ENCODE data around the gene LTBP2. TPM values are rescaled to one million over a fixed set of nuclear protein-coding genes. Genes with fewer than 3 reads are reported as not detected.

The LTBP2 gene
- total and polyA plus RNA-seq, 2 experiments from 2014 or later: 73.5 to 456 TPM

DNA sequence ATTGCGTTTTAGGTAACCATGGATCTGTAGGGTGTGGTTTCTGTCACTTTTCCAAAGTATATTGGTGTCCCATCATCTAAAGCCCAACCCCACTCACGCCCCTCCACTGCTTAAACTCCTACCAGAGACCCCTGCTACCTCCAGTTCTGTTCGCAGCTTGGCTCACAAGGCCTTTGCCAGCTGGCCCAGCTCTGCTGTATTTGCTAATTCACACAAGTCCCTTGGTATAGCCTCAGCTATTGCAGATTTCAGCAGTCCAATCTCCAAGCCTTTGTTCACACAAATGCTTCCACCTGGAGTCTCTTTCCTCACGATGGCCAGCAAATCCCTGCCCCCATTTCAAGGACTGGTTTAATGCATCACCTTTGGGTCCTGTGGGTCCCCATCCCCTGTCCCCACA is 94.3 kb downstream of the LTBP2 start:
- no peaks in the 10 kb centered on the region for H3K9me3 ChIP-seq (ENCODE audit: low read depth)
- no peak overlapping the region for H3K9ac ChIP-seq
- no peaks in the 10 kb centered on the region for H3K9me2 ChIP-seq (ENCODE audit: insufficient read depth)
- H4K20me1 ChIP-seq (ENCODE audit: insufficient read depth): no peaks in the 10 kb centered on the region
- peaks cover 35% of the 10 kb centered on the region for H3F3A ChIP-seq (ENCODE audit: insufficient read depth)
- no peak overlapping the region for H3K27ac ChIP-seq
- TF ChIP-seq EZH2 (IDR thresholded peaks at IDR 0.05; ENCODE audit: insufficient read depth, poor library complexity, severe bottlenecking) (no peak), EZH2phosphoT487 (IDR thresholded peaks at IDR 0.05; ENCODE audit: insufficient read depth, low read depth) (no peak)
- peaks cover 27% of the 10 kb centered on the region for H3K36me3 ChIP-seq (ENCODE audit: low read depth)
- in situ Hi-C loops (cut with MboI): no loop called here
- H2AFZ ChIP-seq: no peak overlapping the region
- 89 to 97% methylated on average over 4 of the region's 4 CpGs for WGBS, 2 experiments (ENCODE audit: low coverage in 1 of 2, low lambda C conversion rate in 2 of 2, missing lambda C conversion rate in 2 of 2)
- H3K79me2 ChIP-seq (ENCODE audit: insufficient read depth): no peaks in the 10 kb centered on the region
- no peaks in the 10 kb centered on the region for H3K27me3 ChIP-seq (replicated peaks; ENCODE audit: insufficient read depth)
- H3K4me1 ChIP-seq (ENCODE audit: insufficient read depth): peaks cover 14% of the 10 kb centered on the region
- H3K4me2 ChIP-seq (ENCODE audit: unreplicated experiment): no peak overlapping the region
- DNase-seq: no peak
- no peak overlapping the region for H3K4me3 ChIP-seq

DNA sequence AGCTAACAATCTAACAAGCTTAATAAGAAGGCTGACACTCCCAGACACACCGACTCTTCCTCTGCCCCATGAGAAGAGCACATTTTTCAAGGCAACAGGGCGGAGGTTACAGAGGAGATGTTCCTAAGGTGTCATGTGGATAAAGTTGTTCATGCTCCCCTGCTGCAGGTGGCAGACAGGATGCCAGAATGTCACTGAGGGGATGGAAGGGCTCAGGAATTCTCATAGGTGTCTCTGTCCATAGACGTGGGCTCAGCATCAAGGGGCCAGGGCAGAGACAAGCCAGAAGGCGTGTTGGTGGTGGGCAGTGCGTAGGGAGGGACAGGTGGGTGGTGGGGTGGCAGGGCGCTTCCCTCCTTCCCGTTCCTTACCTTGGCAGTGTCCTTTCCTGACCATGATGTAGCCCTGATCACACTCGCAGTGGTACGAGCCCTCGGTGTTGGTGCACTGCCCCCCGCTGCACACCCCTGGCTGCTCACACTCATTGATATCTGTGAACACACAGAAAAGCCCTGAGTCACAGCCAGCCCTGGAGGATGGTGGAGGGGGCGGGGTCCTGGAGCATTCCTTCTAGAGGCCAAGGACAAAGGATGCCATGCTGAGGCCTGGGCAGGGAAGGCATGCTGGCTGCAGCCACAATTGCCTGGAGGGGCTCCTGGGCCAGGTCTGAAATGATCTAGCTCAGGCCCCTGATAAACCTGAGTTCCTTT is 95.4 kb downstream of the LTBP2 start:
- H3K79me2 ChIP-seq (ENCODE audit: insufficient read depth): no peaks in the 10 kb centered on the region
- no peak for TF ChIP-seq EZH2phosphoT487 (IDR thresholded peaks at IDR 0.05; ENCODE audit: insufficient read depth, low read depth)
- TF ChIP-seq EZH2 (IDR thresholded peaks at IDR 0.05; ENCODE audit: insufficient read depth, poor library complexity, severe bottlenecking): no peak
- H3K27me3 ChIP-seq (replicated peaks; ENCODE audit: insufficient read depth): no peaks in the 10 kb centered on the region
- H2AFZ ChIP-seq: no peak overlapping the region
- no peak overlapping the region for H3K4me2 ChIP-seq (ENCODE audit: unreplicated experiment)
- no peaks in the 10 kb centered on the region for H3K9me3 ChIP-seq (ENCODE audit: low read depth)
- H3K4me1 ChIP-seq (ENCODE audit: insufficient read depth): peaks cover 17% of the 10 kb centered on the region
- in situ Hi-C loops (cut with MboI): no loop called here
- no peak overlapping the region for H3K4me3 ChIP-seq
- DNase-seq: peak; percentile 70
- H3K9ac ChIP-seq: no peak overlapping the region
- H3K27ac ChIP-seq: no peak overlapping the region
- H3F3A ChIP-seq (ENCODE audit: insufficient read depth): peaks cover 44% of the 10 kb centered on the region
- no peaks in the 10 kb centered on the region for H3K9me2 ChIP-seq (ENCODE audit: insufficient read depth)
- peaks cover 29% of the 10 kb centered on the region for H3K36me3 ChIP-seq (ENCODE audit: low read depth)
- no peaks in the 10 kb centered on the region for H4K20me1 ChIP-seq (ENCODE audit: insufficient read depth)
- 96% methylated on average over 7 to 12 of the region's 12 CpGs for WGBS, 2 experiments (ENCODE audit: low coverage in 1 of 2, low lambda C conversion rate in 2 of 2, missing lambda C conversion rate in 2 of 2)

DNA sequence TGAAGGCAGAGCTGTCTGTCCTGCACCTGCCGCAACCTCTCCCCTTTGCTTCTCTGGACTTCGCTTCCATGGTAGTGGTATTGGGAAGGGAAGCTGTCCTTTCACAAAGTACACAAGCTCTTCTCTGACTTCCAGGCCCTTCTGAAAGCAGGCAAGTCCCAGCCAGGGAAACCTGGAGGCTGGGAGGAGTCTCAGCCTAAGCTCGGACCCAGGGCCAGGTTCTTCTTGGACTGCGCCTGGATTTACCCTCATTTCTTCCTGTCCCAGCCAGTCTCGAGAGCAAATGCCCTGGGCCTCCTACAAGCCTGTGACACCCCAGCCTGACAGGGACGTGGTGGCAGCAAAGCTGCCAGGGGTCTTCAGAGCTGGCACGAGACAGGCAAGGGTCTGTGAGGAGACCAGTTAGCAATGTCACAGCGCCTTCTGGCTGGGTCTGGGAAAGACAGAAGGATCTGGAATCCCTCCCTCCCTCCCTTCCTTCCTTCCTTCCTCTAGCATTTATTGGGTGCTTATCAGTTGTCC is 96.1 kb downstream of the LTBP2 start:
- TF ChIP-seq EZH2phosphoT487 (IDR thresholded peaks at IDR 0.05; ENCODE audit: insufficient read depth, low read depth) (no peak), EZH2 (IDR thresholded peaks at IDR 0.05; ENCODE audit: insufficient read depth, poor library complexity, severe bottlenecking) (no peak)
- WGBS, 2 experiments (ENCODE audit: low coverage in 1 of 2, low lambda C conversion rate in 2 of 2, missing lambda C conversion rate in 2 of 2): 96 to 98% methylated on average over 8 of the region's 8 CpGs
- in situ Hi-C loops (cut with MboI): no loop called here
- H3K27me3 ChIP-seq (replicated peaks; ENCODE audit: insufficient read depth): no peaks in the 10 kb centered on the region
- no peak overlapping the region for H2AFZ ChIP-seq
- H3K9me3 ChIP-seq (ENCODE audit: low read depth): no peaks in the 10 kb centered on the region
- H3F3A ChIP-seq (ENCODE audit: insufficient read depth): peaks cover 48% of the 10 kb centered on the region
- H3K4me2 ChIP-seq (ENCODE audit: unreplicated experiment): no peak overlapping the region
- H3K9me2 ChIP-seq (ENCODE audit: insufficient read depth): no peaks in the 10 kb centered on the region
- H3K9ac ChIP-seq: no peak overlapping the region
- H3K27ac ChIP-seq: no peak overlapping the region
- H3K36me3 ChIP-seq (ENCODE audit: low read depth): peaks cover 29% of the 10 kb centered on the region
- peaks cover 23% of the 10 kb centered on the region for H3K4me1 ChIP-seq (ENCODE audit: insufficient read depth)
- no peak for DNase-seq
- no peak overlapping the region for H3K4me3 ChIP-seq
- H4K20me1 ChIP-seq (ENCODE audit: insufficient read depth): no peaks in the 10 kb centered on the region
- no peaks in the 10 kb centered on the region for H3K79me2 ChIP-seq (ENCODE audit: insufficient read depth)

DNA sequence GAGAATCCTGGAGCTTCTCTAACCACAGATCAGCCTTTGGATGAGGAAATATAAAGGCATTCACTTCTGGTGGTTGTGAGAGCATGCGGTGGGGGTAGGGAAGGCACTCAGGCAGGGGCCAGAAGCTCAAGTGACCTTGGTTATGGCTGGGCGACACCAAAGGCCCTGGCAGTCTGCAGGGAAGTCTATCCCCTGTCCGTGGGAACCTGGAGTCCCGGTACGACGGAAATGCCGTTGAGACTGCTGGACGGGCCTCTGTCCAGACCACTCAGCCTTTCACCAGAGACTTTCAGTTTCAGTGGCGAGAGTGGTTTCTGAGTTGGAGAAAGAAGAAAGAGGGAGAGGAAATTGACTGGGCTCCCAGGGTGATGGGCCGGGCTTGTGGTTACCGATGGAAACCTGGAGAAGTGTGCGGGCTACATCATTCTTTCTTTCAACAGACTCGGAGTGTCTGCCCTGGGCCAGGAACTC is 97.5 kb downstream of the LTBP2 start:
- Histone ChIP-seq H2AFZ (no peak overlapping the region), H3K9me2 (ENCODE audit: insufficient read depth) (no peaks in the 10 kb centered on the region), H3F3A (ENCODE audit: insufficient read depth) (peaks cover 48% of the 10 kb centered on the region), H3K27me3 (replicated peaks; ENCODE audit: insufficient read depth) (no peaks in the 10 kb centered on the region), H3K79me2 (ENCODE audit: insufficient read depth) (no peaks in the 10 kb centered on the region), H3K4me3 (peak overlapping the region; percentile 7; the same call in 1 of the 2 replicates), H3K9ac (peak overlapping the region; percentile 65), H4K20me1 (ENCODE audit: insufficient read depth) (no peaks in the 10 kb centered on the region), H3K36me3 (ENCODE audit: low read depth) (peaks cover 25% of the 10 kb centered on the region), H3K4me1 (ENCODE audit: insufficient read depth) (peaks cover 33% of the 10 kb centered on the region), H3K9me3 (ENCODE audit: low read depth) (no peaks in the 10 kb centered on the region), H3K4me2 (ENCODE audit: unreplicated experiment) (peak overlapping the region; percentile 37), H3K27ac (peak overlapping the region; percentile 89)
- peak; percentile 80 for DNase-seq
- 55 to 58% methylated on average over 13 of the region's 13 CpGs for WGBS, 2 experiments (ENCODE audit: low coverage in 1 of 2, low lambda C conversion rate in 2 of 2, missing lambda C conversion rate in 2 of 2)
- TF ChIP-seq EZH2 (IDR thresholded peaks at IDR 0.05; ENCODE audit: insufficient read depth, poor library complexity, severe bottlenecking): no peak
- 0 out of 2 replicates have a peak, but pooled peaks have one; percentile 24 for TF ChIP-seq EZH2phosphoT487 (IDR thresholded peaks at IDR 0.05; ENCODE audit: insufficient read depth, low read depth)
- in situ Hi-C loops (cut with MboI): no loop called here
